ENCODE data around the gene MAP3K14.

MAP3K14 gene

DNA sequence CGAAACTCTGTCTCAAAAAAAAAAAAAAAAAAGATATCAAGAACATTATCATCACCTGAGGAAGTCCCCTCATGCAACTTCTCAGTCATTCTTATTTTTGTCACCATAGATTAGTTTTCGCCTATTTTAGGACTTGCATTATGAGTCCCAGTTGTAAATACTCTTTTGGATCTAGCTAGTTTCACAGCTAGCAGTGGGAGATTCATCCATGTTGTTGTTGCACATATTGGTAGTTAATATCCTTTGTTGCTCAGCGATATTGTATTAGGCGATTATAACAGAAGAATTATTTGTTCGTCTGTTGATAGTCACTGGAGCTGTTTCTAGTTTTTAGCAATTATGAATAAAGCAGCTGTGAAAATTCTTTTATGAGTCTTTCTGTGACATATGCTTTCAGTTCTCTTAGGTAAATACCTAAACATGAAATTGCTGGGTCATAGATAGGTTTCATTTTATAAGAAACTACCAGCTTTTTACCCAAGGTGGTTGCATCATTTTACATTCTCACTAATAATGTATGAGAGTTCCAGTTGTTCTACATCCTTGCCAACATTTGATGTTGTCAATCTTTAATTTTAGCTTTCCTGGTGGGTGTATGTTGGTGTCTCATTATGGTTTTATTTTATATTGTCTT lies 40.7 kb upstream of the MAP3K14 start:
- Histone ChIP-seq H3K36me3 (ENCODE audit: control insufficient read depth, low read length) (no peaks in the 10 kb centered on the region), H3K9me2 (replicated peaks; ENCODE audit: control insufficient read depth, low read length) (no peaks in the 10 kb centered on the region), H3K27me3 (ENCODE audit: control insufficient read depth, low read length) (peaks cover 50% of the 10 kb centered on the region), H3F3A (ENCODE audit: control insufficient read depth, insufficient read depth) (no peaks in the 10 kb centered on the region), H3K4me1 (ENCODE audit: control insufficient read depth, low read length) (0 out of 2 replicates have a peak, but pooled peaks cover 5% of the 10 kb centered on the region), H3K9me3 (ENCODE audit: control insufficient read depth, insufficient read depth, low read length) (no peaks in the 10 kb centered on the region), H4K20me1 (ENCODE audit: control insufficient read depth, insufficient read depth, low read depth, low read length) (no peaks in the 10 kb centered on the region), H3K4me2 (ENCODE audit: low read length) (no peak overlapping the region), H3K79me2 (ENCODE audit: control insufficient read depth, low read length) (no peaks in the 10 kb centered on the region), H3K4me3 (ENCODE audit: low read length) (no peak overlapping the region), H3K27ac (ENCODE audit: low read depth, low read length) (no peak overlapping the region)
- no peak for TF ChIP-seq EZH2phosphoT487 (IDR thresholded peaks at IDR 0.05; ENCODE audit: borderline replicate concordance, low read length)
- TF ChIP-seq, protein P1, sequence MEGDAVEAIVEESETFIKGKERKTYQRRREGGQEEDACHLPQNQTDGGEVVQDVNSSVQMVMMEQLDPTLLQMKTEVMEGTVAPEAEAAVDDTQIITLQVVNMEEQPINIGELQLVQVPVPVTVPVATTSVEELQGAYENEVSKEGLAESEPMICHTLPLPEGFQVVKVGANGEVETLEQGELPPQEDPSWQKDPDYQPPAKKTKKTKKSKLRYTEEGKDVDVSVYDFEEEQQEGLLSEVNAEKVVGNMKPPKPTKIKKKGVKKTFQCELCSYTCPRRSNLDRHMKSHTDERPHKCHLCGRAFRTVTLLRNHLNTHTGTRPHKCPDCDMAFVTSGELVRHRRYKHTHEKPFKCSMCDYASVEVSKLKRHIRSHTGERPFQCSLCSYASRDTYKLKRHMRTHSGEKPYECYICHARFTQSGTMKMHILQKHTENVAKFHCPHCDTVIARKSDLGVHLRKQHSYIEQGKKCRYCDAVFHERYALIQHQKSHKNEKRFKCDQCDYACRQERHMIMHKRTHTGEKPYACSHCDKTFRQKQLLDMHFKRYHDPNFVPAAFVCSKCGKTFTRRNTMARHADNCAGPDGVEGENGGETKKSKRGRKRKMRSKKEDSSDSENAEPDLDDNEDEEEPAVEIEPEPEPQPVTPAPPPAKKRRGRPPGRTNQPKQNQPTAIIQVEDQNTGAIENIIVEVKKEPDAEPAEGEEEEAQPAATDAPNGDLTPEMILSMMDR (IDR thresholded peaks at IDR 0.05; ENCODE audit: low read depth, low read length, poor library complexity, severe bottlenecking): no peak

DNA sequence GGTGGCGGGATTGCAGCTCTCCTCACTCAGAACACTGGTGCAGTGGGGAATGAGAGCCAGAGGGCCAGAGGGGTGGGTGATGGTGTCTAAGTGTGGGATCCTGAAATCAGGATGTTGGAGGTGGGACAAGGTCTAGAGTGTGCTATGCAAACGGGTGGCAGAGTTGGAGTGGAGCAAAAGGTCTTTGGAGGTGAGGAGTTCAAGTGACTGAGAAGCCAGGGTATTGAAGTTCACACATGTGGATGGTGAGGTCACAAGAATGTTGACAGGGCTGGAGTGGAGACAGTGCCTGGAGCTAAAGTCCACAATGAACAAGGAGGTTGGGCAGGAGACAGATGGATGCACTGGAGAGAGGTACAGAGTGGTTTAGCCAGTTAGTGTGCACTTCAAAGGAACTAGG lies 38.3 kb upstream of the MAP3K14 start:
- Histone ChIP-seq H3K36me3 (ENCODE audit: control insufficient read depth, low read length) (no peaks in the 10 kb centered on the region), H3K79me2 (ENCODE audit: control insufficient read depth, low read length) (no peaks in the 10 kb centered on the region), H3K27ac (ENCODE audit: low read depth, low read length) (no peak overlapping the region), H3K4me3 (ENCODE audit: low read length) (no peak overlapping the region), H3K4me2 (ENCODE audit: low read length) (no peak overlapping the region), H4K20me1 (ENCODE audit: control insufficient read depth, insufficient read depth, low read depth, low read length) (no peaks in the 10 kb centered on the region), H3K27me3 (ENCODE audit: control insufficient read depth, low read length) (peaks cover 46% of the 10 kb centered on the region), H3K9me3 (ENCODE audit: control insufficient read depth, insufficient read depth, low read length) (no peaks in the 10 kb centered on the region), H3K4me1 (ENCODE audit: control insufficient read depth, low read length) (0 out of 2 replicates have a peak, but pooled peaks cover 5% of the 10 kb centered on the region), H3K9me2 (replicated peaks; ENCODE audit: control insufficient read depth, low read length) (no peaks in the 10 kb centered on the region), H3F3A (ENCODE audit: control insufficient read depth, insufficient read depth) (no peaks in the 10 kb centered on the region)
- TF ChIP-seq, protein P1 (IDR thresholded peaks at IDR 0.05; ENCODE audit: low read depth, low read length, poor library complexity, severe bottlenecking): no peak
- no peak for TF ChIP-seq EZH2phosphoT487 (IDR thresholded peaks at IDR 0.05; ENCODE audit: borderline replicate concordance, low read length)

DNA sequence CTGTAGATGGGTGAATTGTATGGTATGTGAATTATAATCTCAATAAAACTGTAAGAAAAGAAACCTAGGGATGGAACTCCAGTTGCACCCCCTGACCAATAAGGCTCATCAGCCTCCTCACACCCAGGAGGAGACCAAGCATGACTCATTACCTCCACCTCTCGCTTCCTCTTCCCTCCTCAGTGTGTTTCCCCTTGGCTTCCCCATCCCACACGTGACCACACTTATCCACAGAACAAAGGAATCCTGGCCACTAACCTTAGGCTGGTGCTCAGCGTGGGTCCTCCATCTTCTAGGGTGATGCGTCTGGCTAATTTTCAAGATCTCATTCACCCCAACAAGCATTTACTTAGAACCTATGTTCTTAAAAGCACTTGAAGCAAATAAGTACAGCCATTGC lies 36.2 kb upstream of the MAP3K14 start:
- no peak overlapping the region for H3K4me3 ChIP-seq (ENCODE audit: low read length)
- TF ChIP-seq EZH2phosphoT487 (IDR thresholded peaks at IDR 0.05; ENCODE audit: borderline replicate concordance, low read length): no peak
- TF ChIP-seq, protein P1 (IDR thresholded peaks at IDR 0.05; ENCODE audit: low read depth, low read length, poor library complexity, severe bottlenecking): no peak
- no peaks in the 10 kb centered on the region for H3K9me3 ChIP-seq (ENCODE audit: control insufficient read depth, insufficient read depth, low read length)
- no peaks in the 10 kb centered on the region for H3K36me3 ChIP-seq (ENCODE audit: control insufficient read depth, low read length)
- H3F3A ChIP-seq (ENCODE audit: control insufficient read depth, insufficient read depth): no peaks in the 10 kb centered on the region
- no peak overlapping the region for H3K4me2 ChIP-seq (ENCODE audit: low read length)
- no peaks in the 10 kb centered on the region for H3K9me2 ChIP-seq (replicated peaks; ENCODE audit: control insufficient read depth, low read length)
- H3K27ac ChIP-seq (ENCODE audit: low read depth, low read length): no peak overlapping the region
- 0 out of 2 replicates have a peak, but pooled peaks cover 5% of the 10 kb centered on the region for H3K4me1 ChIP-seq (ENCODE audit: control insufficient read depth, low read length)
- H3K79me2 ChIP-seq (ENCODE audit: control insufficient read depth, low read length): no peaks in the 10 kb centered on the region
- peaks cover 39% of the 10 kb centered on the region for H3K27me3 ChIP-seq (ENCODE audit: control insufficient read depth, low read length)
- no peaks in the 10 kb centered on the region for H4K20me1 ChIP-seq (ENCODE audit: control insufficient read depth, insufficient read depth, low read depth, low read length)

All from DOHH2 (cell line).